Measurements from ENCODE around the gene DNAJC15. TPM values are rescaled to one million over a fixed set of nuclear protein-coding genes. Genes with fewer than 3 reads are reported as not detected.
A peak's percentile ranks its signal among the peaks of the same experiment; 100 is the strongest.
"Not testable (repeated sequence)": the region's sequence is repeated elsewhere in the genome, so short reads cannot be mapped to it uniquely, and the experiment has no call there.

DNAJC15 gene
- total RNA-seq, 2 experiments from 2014 or later, result 12.3 to 14.2 TPM

DNA sequence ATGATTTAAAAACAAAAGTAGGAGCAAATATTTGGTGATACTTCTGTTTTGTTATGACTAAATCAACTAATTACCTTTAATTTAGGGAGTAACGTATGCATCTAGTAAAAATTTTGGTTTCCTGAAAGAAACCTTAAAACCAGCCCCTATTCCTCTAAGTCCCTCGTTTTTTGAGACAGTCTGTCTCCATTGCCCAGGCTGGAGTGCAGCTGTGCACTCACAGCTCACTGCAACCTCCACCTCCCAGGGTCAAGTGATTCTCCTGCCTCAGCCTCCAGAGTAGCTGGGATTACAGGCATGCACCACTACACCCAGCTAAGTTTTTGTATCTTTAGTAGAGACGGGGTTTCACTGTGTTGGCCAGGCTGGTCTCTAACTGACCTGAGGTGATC is 52.1 kb downstream of the DNAJC15 start:
- ATAC-seq; H3K4me3 Mint-ChIP-seq; H3K9me3 Mint-ChIP-seq (ENCODE audit: insufficient read depth); DNase-seq; H3K27ac Mint-ChIP-seq; H3K27me3 Mint-ChIP-seq (ENCODE audit: low read depth): not testable (repeated sequence)
- POLR2A ChIA-PET, result interaction anchor here (0.6 kb wide), 1 partner anchor 32 kb away, joined by 4 read pairs; no protein-coding TSS in a partner anchor
- peaks cover 26% of the 10 kb centered on the region for H3K36me3 Mint-ChIP-seq (ENCODE audit: low read depth)
- CTCF ChIA-PET, result interaction anchor here (0.7 to 1.8 kb wide), 2 partner anchors 18 to 106 kb away, joined by 4 to 5 read pairs; no protein-coding TSS in a partner anchor
- peaks cover 31% of the 10 kb centered on the region for H3K4me1 Mint-ChIP-seq (ENCODE audit: low read depth)

DNA sequence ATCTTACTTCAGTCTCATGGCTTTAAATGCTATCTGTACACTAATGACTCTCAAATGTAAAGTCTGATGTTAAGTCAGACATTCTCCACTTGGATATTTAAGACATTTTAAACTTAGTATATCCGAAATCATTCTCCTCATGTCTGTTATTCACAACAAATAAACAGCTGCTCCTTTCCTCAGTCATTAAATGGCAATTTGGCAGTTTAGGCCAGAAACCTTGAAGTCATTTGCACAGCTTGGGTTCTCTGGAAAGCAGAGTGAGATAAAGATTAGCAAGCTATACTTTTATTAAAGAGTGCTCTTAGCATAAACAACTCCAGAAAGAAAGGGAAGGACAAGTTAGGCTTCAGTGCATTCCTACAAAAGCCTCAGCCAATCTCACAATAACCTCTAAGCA is 53.7 kb downstream of the DNAJC15 start:
- DNase-seq, result no peak
- ChIA-PET CTCF (interaction anchor here (0.7 to 1.8 kb wide), 3 partner anchors 9 to 107 kb away, joined by 3 to 18 read pairs (median 4); no protein-coding TSS in a partner anchor), POLR2A (interaction anchor here (0.7 kb wide), 1 partner anchor 54 kb away, joined by 3 read pairs; no protein-coding TSS in a partner anchor)
- Mint-ChIP-seq H3K4me3 (no peak overlapping the region), H3K4me1 (ENCODE audit: low read depth) (peaks cover 27% of the 10 kb centered on the region), H3K9me3 (ENCODE audit: insufficient read depth) (no peaks in the 10 kb centered on the region), H3K36me3 (ENCODE audit: low read depth) (peaks cover 32% of the 10 kb centered on the region), H3K27me3 (ENCODE audit: low read depth) (no peaks in the 10 kb centered on the region), H3K27ac (peak overlapping the region; percentile 22)
- ATAC-seq, result no peak

DNA sequence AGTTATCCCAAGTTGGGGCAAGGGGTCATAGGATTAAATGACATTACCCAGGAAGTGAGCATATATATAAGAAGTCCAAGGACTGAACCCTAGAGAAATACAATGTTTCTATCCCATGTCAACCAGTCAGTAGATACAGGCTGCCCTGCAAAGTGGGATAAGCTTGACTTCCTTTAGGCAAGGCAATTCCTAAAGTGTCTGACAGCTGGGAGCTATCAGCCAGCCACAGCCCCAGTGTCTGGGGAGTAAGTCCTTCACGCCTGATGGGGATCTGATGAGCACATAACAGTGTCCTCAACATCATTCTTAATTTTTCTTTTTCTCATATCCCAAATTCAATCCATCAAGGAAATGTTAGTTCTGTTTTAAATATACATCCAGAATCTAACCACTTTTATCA is 54.1 kb downstream of the DNAJC15 start:
- no peaks in the 10 kb centered on the region for H3K27me3 Mint-ChIP-seq (ENCODE audit: low read depth)
- no peak overlapping the region for H3K27ac Mint-ChIP-seq
- peaks cover 32% of the 10 kb centered on the region for H3K36me3 Mint-ChIP-seq (ENCODE audit: low read depth)
- ATAC-seq (no peak), DNase-seq (no peak)
- ChIA-PET POLR2A (interaction anchor here (0.7 kb wide), 1 partner anchor 55 kb away, joined by 3 read pairs; no protein-coding TSS in a partner anchor), CTCF (interaction anchor here (0.7 to 1.8 kb wide), 3 partner anchors 8 to 108 kb away, joined by 3 to 18 read pairs (median 4); no protein-coding TSS in a partner anchor)
- H3K4me3 Mint-ChIP-seq, result no peak overlapping the region
- no peaks in the 10 kb centered on the region for H3K9me3 Mint-ChIP-seq (ENCODE audit: insufficient read depth)
- H3K4me1 Mint-ChIP-seq (ENCODE audit: low read depth), result peaks cover 24% of the 10 kb centered on the region

DNA sequence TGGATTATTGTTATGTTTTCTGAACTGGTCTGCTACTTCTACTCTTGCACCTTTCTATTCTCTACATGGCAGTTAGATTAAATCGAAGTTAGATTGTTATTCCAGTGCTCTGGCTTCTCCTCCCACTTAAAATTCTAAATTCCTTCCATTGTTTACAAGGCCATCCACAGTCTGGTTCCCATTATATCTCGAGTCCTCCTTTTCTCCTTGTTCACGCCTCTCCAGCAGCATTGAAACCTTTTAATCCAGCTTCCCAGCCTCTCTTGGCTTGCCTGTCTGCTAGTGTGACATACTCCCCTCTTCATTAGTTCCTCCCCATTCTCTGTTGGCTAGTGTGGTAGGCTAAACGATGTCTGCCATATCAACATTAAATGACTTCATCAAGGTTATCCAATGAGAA is 54.5 kb downstream of the DNAJC15 start:
- no peak overlapping the region for H3K4me3 Mint-ChIP-seq
- POLR2A ChIA-PET, result no interaction called here
- peaks cover 30% of the 10 kb centered on the region for H3K36me3 Mint-ChIP-seq (ENCODE audit: low read depth)
- H3K27ac Mint-ChIP-seq, result no peak overlapping the region
- H3K9me3 Mint-ChIP-seq (ENCODE audit: insufficient read depth), result no peaks in the 10 kb centered on the region
- CTCF ChIA-PET, result interaction anchor here (1.2 kb wide), 1 partner anchor 9 kb away, joined by 4 read pairs; no protein-coding TSS in a partner anchor
- peaks cover 22% of the 10 kb centered on the region for H3K4me1 Mint-ChIP-seq (ENCODE audit: low read depth)
- H3K27me3 Mint-ChIP-seq (ENCODE audit: low read depth), result no peaks in the 10 kb centered on the region
- ATAC-seq (no peak), DNase-seq (no peak)

DNA sequence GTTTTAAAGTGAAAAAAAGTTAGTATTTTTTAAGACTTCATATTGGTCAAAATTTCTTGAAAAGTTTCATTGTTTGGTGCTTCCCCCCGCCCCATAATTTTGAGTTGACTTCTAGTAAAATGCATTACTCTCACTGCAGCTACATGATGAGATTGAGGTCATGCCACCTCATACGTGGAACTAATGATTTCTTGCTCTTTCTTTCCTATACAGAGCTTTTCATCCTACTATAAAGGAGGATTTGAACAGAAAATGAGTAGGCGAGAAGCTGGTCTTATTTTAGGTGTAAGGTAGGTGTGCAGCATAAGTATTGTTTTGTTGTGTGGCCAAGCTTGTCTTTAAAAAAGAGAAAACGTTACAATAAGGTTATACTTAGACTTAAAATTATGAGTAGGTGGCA is 55.0 kb downstream of the DNAJC15 start:
- Mint-ChIP-seq H3K9me3 (ENCODE audit: insufficient read depth) (no peaks in the 10 kb centered on the region), H3K27me3 (ENCODE audit: low read depth) (no peaks in the 10 kb centered on the region), H3K4me3 (no peak overlapping the region), H3K4me1 (ENCODE audit: low read depth) (peaks cover 22% of the 10 kb centered on the region), H3K36me3 (ENCODE audit: low read depth) (peaks cover 27% of the 10 kb centered on the region), H3K27ac (no peak overlapping the region)
- DNase-seq (no peak), ATAC-seq (no peak)
- ChIA-PET CTCF (interaction anchor here (1.2 kb wide), 1 partner anchor 8 kb away, joined by 4 read pairs; no protein-coding TSS in a partner anchor), POLR2A (no interaction called here)

DNA sequence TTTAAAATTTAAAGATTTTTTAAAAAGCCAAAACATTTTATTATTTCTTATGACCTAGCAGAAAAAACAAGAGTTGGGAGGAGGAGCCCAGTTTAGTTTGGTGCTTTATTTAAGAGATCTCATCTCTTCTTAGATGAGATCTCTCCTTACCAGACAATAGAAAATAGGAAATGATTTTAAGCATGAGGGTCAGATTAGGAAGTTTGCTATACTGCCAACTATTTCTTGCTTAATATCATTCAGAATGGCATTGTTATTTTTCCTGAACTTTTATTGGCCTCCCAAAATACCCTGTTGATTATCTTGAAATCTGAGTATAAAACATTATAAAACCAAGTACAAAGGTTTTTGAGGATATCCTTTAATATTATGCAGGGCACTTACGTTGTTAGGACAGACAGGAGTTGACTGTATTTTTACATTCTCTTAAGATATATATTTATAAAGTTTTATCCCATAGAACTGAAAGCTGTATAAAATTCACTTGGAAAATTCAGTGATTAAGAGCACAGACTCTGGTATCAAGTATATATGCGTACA is 56.1 kb downstream of the DNAJC15 start:
- H3K36me3 Mint-ChIP-seq (ENCODE audit: low read depth), result peaks cover 26% of the 10 kb centered on the region
- H3K27me3 Mint-ChIP-seq (ENCODE audit: low read depth), result no peaks in the 10 kb centered on the region
- CTCF ChIA-PET, result interaction anchor here (1.6 kb wide), 1 partner anchor 14 kb away, joined by 4 read pairs; no protein-coding TSS in a partner anchor
- POLR2A ChIA-PET, result no interaction called here
- H3K4me3 Mint-ChIP-seq, result no peak overlapping the region
- no peak for ATAC-seq
- DNase-seq, result no peak
- H3K4me1 Mint-ChIP-seq (ENCODE audit: low read depth), result peaks cover 22% of the 10 kb centered on the region
- no peaks in the 10 kb centered on the region for H3K9me3 Mint-ChIP-seq (ENCODE audit: insufficient read depth)
- no peak overlapping the region for H3K27ac Mint-ChIP-seq

DNA sequence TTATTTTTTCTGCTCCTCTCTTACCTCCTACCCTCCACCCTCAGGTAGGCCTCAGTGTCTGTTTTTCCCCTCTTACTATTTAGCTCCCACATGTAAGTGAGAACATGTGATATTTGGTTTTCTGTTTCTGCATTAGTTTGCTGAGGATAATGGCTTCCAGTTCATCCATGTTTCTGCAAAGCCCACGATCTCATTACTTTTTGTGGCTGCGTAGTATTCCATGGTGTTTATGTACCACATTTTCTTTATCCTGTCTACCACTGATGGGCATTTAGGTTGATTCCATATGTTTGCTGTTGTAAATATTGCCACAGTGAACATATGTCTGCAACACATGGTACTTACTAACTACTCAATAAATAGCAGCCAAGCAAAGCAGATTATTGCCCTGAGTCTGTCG is 56.8 kb downstream of the DNAJC15 start:
- ATAC-seq (no peak), DNase-seq (no peak)
- ChIA-PET POLR2A (no interaction called here), CTCF (interaction anchor here (1.6 kb wide), 1 partner anchor 14 kb away, joined by 4 read pairs; no protein-coding TSS in a partner anchor)
- no peaks in the 10 kb centered on the region for H3K9me3 Mint-ChIP-seq (ENCODE audit: insufficient read depth)
- no peaks in the 10 kb centered on the region for H3K27me3 Mint-ChIP-seq (ENCODE audit: low read depth)
- H3K4me3 Mint-ChIP-seq, result no peak overlapping the region
- H3K4me1 Mint-ChIP-seq (ENCODE audit: low read depth), result peaks cover 15% of the 10 kb centered on the region
- no peak overlapping the region for H3K27ac Mint-ChIP-seq
- peaks cover 24% of the 10 kb centered on the region for H3K36me3 Mint-ChIP-seq (ENCODE audit: low read depth)

DNA sequence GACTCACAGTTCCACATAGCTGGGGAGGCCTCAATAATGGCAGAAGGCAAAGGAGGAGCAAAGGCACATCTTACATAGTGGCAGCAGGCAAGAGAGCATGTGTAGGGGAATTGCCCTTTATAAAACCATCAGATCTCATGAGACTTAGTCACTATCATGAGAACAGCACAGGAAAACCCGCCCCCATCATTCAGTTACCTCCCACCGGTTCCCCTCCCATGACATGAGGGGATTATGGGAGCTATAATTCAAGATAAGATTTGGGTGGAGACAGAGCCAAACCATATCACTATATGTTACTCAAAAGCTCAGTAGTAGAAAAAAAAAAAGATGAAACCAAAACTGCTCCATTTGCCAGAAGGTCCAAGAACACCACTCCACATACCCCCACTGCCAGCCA is 58.5 kb downstream of the DNAJC15 start:
- Mint-ChIP-seq H3K27me3 (ENCODE audit: low read depth) (no peaks in the 10 kb centered on the region), H3K9me3 (ENCODE audit: insufficient read depth) (no peaks in the 10 kb centered on the region), H3K36me3 (ENCODE audit: low read depth) (peaks cover 29% of the 10 kb centered on the region), H3K27ac (no peak overlapping the region), H3K4me1 (ENCODE audit: low read depth) (peaks cover 3% of the 10 kb centered on the region), H3K4me3 (no peak overlapping the region)
- ChIA-PET POLR2A (no interaction called here), CTCF (interaction anchor here (0.6 kb wide), 1 partner anchor 59 kb away, joined by 3 read pairs; no protein-coding TSS in a partner anchor)
- DNase-seq (no peak), ATAC-seq (no peak)

DNA sequence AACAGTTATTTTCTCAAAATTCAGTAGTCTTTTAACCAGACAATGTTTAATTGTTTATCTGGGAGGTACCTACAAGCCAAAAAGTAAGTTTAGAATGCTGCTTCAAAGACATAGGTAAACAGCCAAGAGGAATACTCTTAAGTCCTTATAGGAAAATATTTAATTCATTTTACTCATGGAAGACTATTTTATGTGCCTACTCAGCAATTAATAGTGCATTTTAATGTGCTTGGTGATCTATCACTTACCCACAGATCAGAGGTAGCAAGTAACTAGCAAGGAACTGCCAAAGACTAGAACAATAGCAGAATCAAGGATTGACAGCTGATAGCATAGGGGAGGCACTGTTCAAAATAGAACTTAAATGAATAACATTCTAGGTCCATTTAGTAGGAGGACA is 60.4 kb downstream of the DNAJC15 start:
- no peaks in the 10 kb centered on the region for H3K9me3 Mint-ChIP-seq (ENCODE audit: insufficient read depth)
- peaks cover 10% of the 10 kb centered on the region for H3K4me1 Mint-ChIP-seq (ENCODE audit: low read depth)
- CTCF ChIA-PET, result interaction anchor here (0.8 to 3.6 kb wide), 9 partner anchors 7 to 792 kb away, joined by 3 to 18 read pairs (median 6); no protein-coding TSS in a partner anchor
- peaks cover 26% of the 10 kb centered on the region for H3K36me3 Mint-ChIP-seq (ENCODE audit: low read depth)
- POLR2A ChIA-PET, result no interaction called here
- H3K27ac Mint-ChIP-seq, result no peak overlapping the region
- DNase-seq (no peak), ATAC-seq (no peak)
- H3K4me3 Mint-ChIP-seq, result no peak overlapping the region
- H3K27me3 Mint-ChIP-seq (ENCODE audit: low read depth), result no peaks in the 10 kb centered on the region

DNA sequence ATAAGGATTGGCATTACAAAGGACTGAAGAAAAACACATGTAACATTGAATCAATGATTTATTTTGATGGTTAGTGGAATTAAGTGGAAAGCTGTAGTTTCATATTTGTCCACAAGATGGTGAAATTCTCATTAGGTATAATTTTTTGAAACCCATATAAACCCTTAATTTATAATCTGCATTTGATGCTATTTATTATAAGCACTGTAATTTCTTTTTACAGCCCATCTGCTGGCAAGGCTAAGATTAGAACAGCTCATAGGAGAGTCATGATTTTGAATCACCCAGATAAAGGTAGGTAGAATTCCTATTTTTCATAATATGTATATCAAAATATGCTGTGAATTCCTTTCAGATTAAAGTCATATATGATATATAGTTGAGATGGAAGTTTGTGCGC is 62.2 kb downstream of the DNAJC15 start:
- Mint-ChIP-seq H3K27ac (no peak overlapping the region), H3K4me3 (no peak overlapping the region), H3K9me3 (ENCODE audit: insufficient read depth) (peaks cover 4% of the 10 kb centered on the region), H3K27me3 (ENCODE audit: low read depth) (no peaks in the 10 kb centered on the region), H3K4me1 (ENCODE audit: low read depth) (peaks cover 10% of the 10 kb centered on the region), H3K36me3 (ENCODE audit: low read depth) (peaks cover 30% of the 10 kb centered on the region)
- ChIA-PET CTCF (interaction anchor here (0.9 to 3.6 kb wide), 9 partner anchors 9 to 116 kb away, joined by 3 to 18 read pairs (median 5); no protein-coding TSS in a partner anchor), POLR2A (interaction anchor here (1.1 kb wide), 1 partner anchor 94 kb away, joined by 3 read pairs; the partner anchor contains the start of gene EPSTI1)
- ATAC-seq (no peak), DNase-seq (no peak)

DNA sequence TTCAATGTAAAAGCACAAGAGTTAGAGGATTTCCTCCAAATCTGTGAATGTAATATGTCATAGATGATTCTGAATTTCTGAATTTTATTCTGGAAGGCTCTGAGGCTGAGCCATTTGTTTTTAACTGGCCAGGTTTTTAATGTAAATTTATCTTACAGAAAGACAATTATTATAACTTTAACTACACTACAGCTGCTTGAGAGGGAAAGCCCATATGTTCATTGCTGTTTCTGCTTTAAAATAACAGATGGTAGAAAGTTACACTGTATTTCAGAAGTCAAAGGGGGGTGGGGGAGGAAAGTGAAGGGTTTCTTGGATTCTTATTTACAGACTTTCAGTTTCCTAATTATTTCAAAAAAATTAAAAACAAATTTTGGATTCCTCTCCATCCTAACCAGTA is 62.8 kb downstream of the DNAJC15 start:
- ATAC-seq, result no peak
- H3K4me3 Mint-ChIP-seq, result no peak overlapping the region
- no peak overlapping the region for H3K27ac Mint-ChIP-seq
- H3K4me1 Mint-ChIP-seq (ENCODE audit: low read depth), result peaks cover 10% of the 10 kb centered on the region
- no peaks in the 10 kb centered on the region for H3K27me3 Mint-ChIP-seq (ENCODE audit: low read depth)
- no peak for DNase-seq
- POLR2A ChIA-PET, result interaction anchor here (1.1 kb wide), 1 partner anchor 95 kb away, joined by 3 read pairs; the partner anchor contains the start of gene EPSTI1
- CTCF ChIA-PET, result interaction anchor here (1.0 to 3.6 kb wide), 8 partner anchors 8 to 717 kb away, joined by 3 to 18 read pairs (median 4); no protein-coding TSS in a partner anchor
- peaks cover 4% of the 10 kb centered on the region for H3K9me3 Mint-ChIP-seq (ENCODE audit: insufficient read depth)
- peaks cover 25% of the 10 kb centered on the region for H3K36me3 Mint-ChIP-seq (ENCODE audit: low read depth)

DNA sequence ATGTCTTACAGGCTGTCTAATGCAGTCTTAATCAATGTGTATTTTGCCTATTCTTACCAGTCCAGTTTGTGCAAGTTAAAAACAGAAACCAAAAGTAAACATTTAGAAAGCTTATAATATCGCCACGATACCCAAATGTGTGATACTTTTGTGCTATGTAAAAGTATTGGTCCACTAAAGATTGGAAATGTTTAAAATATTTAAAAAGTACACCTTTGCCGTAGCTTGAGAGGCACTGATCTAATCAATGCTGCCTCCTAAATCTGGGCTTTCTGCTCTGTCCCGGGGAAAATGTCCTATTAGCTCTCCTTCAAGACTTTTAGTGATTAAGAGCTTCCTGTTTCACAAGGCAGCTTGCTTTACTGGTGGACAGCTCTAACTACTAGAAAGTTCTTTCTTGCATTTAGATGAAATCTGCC is 64.7 kb downstream of the DNAJC15 start:
- Mint-ChIP-seq H3K36me3 (ENCODE audit: low read depth) (peaks cover 20% of the 10 kb centered on the region), H3K4me3 (peak overlapping the region; percentile 60), H3K4me1 (ENCODE audit: low read depth) (peaks cover 10% of the 10 kb centered on the region), H3K9me3 (ENCODE audit: insufficient read depth) (peaks cover 4% of the 10 kb centered on the region), H3K27me3 (ENCODE audit: low read depth) (no peaks in the 10 kb centered on the region), H3K27ac (peak overlapping the region; percentile 67)
- ATAC-seq (no peak), DNase-seq (no peak)
- POLR2A ChIA-PET, result interaction anchor here (0.7 kb wide), 1 partner anchor 95 kb away, joined by 3 read pairs; no protein-coding TSS in a partner anchor
- CTCF ChIA-PET, result interaction anchor here (1.2 to 2.4 kb wide), 3 partner anchors 18 to 119 kb away, joined by 3 to 9 read pairs (median 3); no protein-coding TSS in a partner anchor

All from activated CD8-positive, alpha-beta T cell treated with anti-CD3 and anti-CD28 coated beads, Interleukin-2, amount 10 ng/mL, durations not matched to agents 7 days and 5 days (primary cell).